Measurements from ENCODE around the gene RFX1.

GRCh38 chr19:14002571-14003250 is 3.4 kb downstream of the RFX1 start:
- TF ChIP-seq CTCF (IDR thresholded peaks at IDR 0.05; ENCODE audit: low read depth, low read length) = no peak
- TF ChIP-seq POLR2A (IDR thresholded peaks at IDR 0.05; ENCODE audit: extremely low read depth, insufficient read length) = no peak
- no peak for TF ChIP-seq MYC (IDR thresholded peaks at IDR 0.05; ENCODE audit: low read depth, low read length)
- no peak for TF ChIP-seq MAX (IDR thresholded peaks at IDR 0.05; ENCODE audit: low read depth, low read length)

Measured in NB4 (cell line).